IMR-90 (cell line): ENCODE results near the gene NKX1-1. TPM values are rescaled to one million over a fixed set of nuclear protein-coding genes. Genes with fewer than 3 reads are reported as not detected.

Experiments used
- ATAC-seq: fragments of 200-7000 bp; cut with Tn5 transposase; 2 replicates; pipeline ENCODE4 v1.9.1; 2020; ENCODE audit warnings: low read depth, mild to moderate bottlenecking, moderate library complexity
- BruUV-seq: library from RNA; stranded (reverse); fragments of 400-500 nt; replicated peaks from 2 replicates; lab custom pipeline; 2021; lab: Mats Ljungman, UMichigan
- CTCF ChIA-PET: fragments of 300-600 bp; formaldehyde crosslinking; extraction: SDS; loops from one replicate; lab custom pipeline; 2021; ENCODE audit warnings: antibody characterized with exemption; lab: Yijun Ruan, JAX
- POLR2A ChIA-PET: fragments of 300-600 bp; sonication (Branson Sonifier 250); formaldehyde crosslinking; loops from one replicate; lab custom pipeline; 2022; ENCODE audit warnings: antibody characterized with exemption; ENCODE audit not compliant: unreplicated experiment; lab: Charles Lee
- DNase-seq: peaks from one replicate; pipeline ENCODE4 v3.0.0; 2013
- H2AFZ ChIP-seq: replicated peaks from 2 replicates; pipeline ENCODE3; 2013; ENCODE audit warnings: low read length, mild to moderate bottlenecking; ENCODE audit not compliant: poor library complexity
- H2AK5ac ChIP-seq: 2 replicates; pipeline ENCODE4 v1.6.1; 2013; ENCODE audit warnings: low read depth, low read length, inconsistent platforms
- H2AK9ac ChIP-seq: replicated peaks from 2 replicates; pipeline ENCODE3; 2013; ENCODE audit warnings: mild to moderate bottlenecking, low read depth, low read length, moderate library complexity; ENCODE audit not compliant: poor library complexity
- H2BK120ac ChIP-seq: 2 replicates; pipeline ENCODE4 v1.6.1; 2013; ENCODE audit warnings: low read depth, low read length, inconsistent platforms
- H2BK15ac ChIP-seq: 3 replicates; pipeline ENCODE4 v1.6.1; 2013; ENCODE audit warnings: low read depth, low read length, inconsistent platforms
- H2BK20ac ChIP-seq: 2 replicates; pipeline ENCODE4 v1.6.1; 2013; ENCODE audit warnings: low read depth, mild to moderate bottlenecking, inconsistent platforms, low read length, moderate library complexity
- H2BK5ac ChIP-seq: 2 replicates; pipeline ENCODE4 v1.6.1; 2013; ENCODE audit warnings: mild to moderate bottlenecking, low read depth, low read length, inconsistent platforms; ENCODE audit not compliant: poor library complexity, severe bottlenecking
- H3K14ac ChIP-seq: replicated peaks from 2 replicates; pipeline ENCODE4 v1.6.1; 2013; ENCODE audit warnings: low read depth, low read length, inconsistent platforms
- H3K18ac ChIP-seq: 2 replicates; pipeline ENCODE4 v1.6.1; 2013; ENCODE audit warnings: low read depth, low read length, control low read depth
- H3K23ac ChIP-seq: 2 replicates; pipeline ENCODE4 v1.6.1; 2013; ENCODE audit warnings: low read depth, low read length, inconsistent platforms
- H3K27ac ChIP-seq: 2 replicates; pipeline ENCODE4 v1.5.1; 2013; ENCODE audit warnings: mild to moderate bottlenecking, control low read depth, low read length; ENCODE audit not compliant: insufficient read depth
- H3K27me3 ChIP-seq: 2 replicates; pipeline ENCODE4 v1.6.1; 2013; ENCODE audit warnings: low read length; ENCODE audit not compliant: control insufficient read depth, insufficient read depth
- H3K36me3 ChIP-seq: 2 replicates; pipeline ENCODE4 v1.6.1; 2013; ENCODE audit warnings: low read length, mixed read lengths; ENCODE audit not compliant: control insufficient read depth, insufficient read depth
- H3K4ac ChIP-seq: 2 replicates; pipeline ENCODE4 v1.6.1; 2013; ENCODE audit warnings: low read depth, low read length, inconsistent platforms
- H3K4me1 ChIP-seq: 2 replicates; pipeline ENCODE4 v1.6.1; 2013; ENCODE audit warnings: low read length, mixed read lengths; ENCODE audit not compliant: control insufficient read depth, insufficient read depth
- H3K4me2 ChIP-seq: 2 replicates; pipeline ENCODE4 v1.6.1; 2013; ENCODE audit warnings: low read depth, mild to moderate bottlenecking, control low read depth, low read length, moderate library complexity
- H3K4me3 ChIP-seq: 2 replicates; pipeline ENCODE4 v1.5.1; 2013; ENCODE audit warnings: low read depth, mild to moderate bottlenecking, control low read depth, low read length, moderate library complexity; ENCODE audit not compliant: insufficient read depth
- H3K56ac ChIP-seq: 2 replicates; pipeline ENCODE4 v1.6.1; 2013; ENCODE audit warnings: low read length, inconsistent platforms; ENCODE audit not compliant: insufficient read depth; ENCODE audit errors: extremely low read depth
- H3K79me1 ChIP-seq, 2 experiments: 2 replicates each; pipeline ENCODE4 v1.6.1; 2013; ENCODE audit warnings: low read length in 2 of 2, inconsistent platforms in 1 of 2, low read depth in 1 of 2
- H3K9ac ChIP-seq: 2 replicates; pipeline ENCODE4 v1.6.1; 2013; ENCODE audit warnings: low read depth, low read length, control low read depth
- H3K9me1 ChIP-seq: 2 replicates; pipeline ENCODE4 v1.6.1; 2013; ENCODE audit warnings: low read length, inconsistent platforms; ENCODE audit not compliant: insufficient read depth
- H3K9me3 ChIP-seq: 2 replicates; pipeline ENCODE4 v1.6.1; 2013; ENCODE audit warnings: low read length; ENCODE audit not compliant: control insufficient read depth, insufficient read depth
- H4K20me1 ChIP-seq: 2 replicates; pipeline ENCODE4 v1.6.1; 2013; ENCODE audit warnings: low read length, inconsistent platforms; ENCODE audit not compliant: insufficient read depth
- H4K5ac ChIP-seq: 2 replicates; pipeline ENCODE4 v1.6.1; 2013; ENCODE audit warnings: mild to moderate bottlenecking, low read depth, low read length, control low read depth
- H4K8ac ChIP-seq, 2 experiments: 2 replicates each; pipeline ENCODE4 v1.6.1; 2013; ENCODE audit warnings: low read depth in 2 of 2, low read length in 2 of 2, control low read depth in 1 of 2, inconsistent platforms in 1 of 2
- H4K91ac ChIP-seq: 2 replicates; pipeline ENCODE4 v1.6.1; 2013; ENCODE audit warnings: low read depth, low read length, inconsistent platforms; ENCODE audit not compliant: insufficient read depth
- BHLHE40 ChIP-seq: fragments of 150-350 bp; IDR thresholded peaks from 2 replicates; pipeline ENCODE4 v1.6.1; 2016; ENCODE audit warnings: mild to moderate bottlenecking, low read depth, low read length
- CEBPB ChIP-seq: IDR thresholded peaks from 2 replicates; pipeline ENCODE4 v1.6.1; 2012; ENCODE audit warnings: low read depth, low read length, improper control_type of control experiment
- CHD1 ChIP-seq: IDR thresholded peaks from 2 replicates; pipeline ENCODE4 v1.6.1; 2012; ENCODE audit warnings: low read depth, low read length, improper control_type of control experiment
- FOS ChIP-seq: fragments of 150-350 bp; IDR thresholded peaks from 2 replicates; pipeline ENCODE4 v1.6.1; 2016; ENCODE audit warnings: low read depth, low read length
- MAFK ChIP-seq: IDR thresholded peaks from 2 replicates; pipeline ENCODE4 v1.6.1; 2012; ENCODE audit warnings: low read depth, low read length, improper control_type of control experiment
- MAZ ChIP-seq: IDR thresholded peaks from 2 replicates; pipeline ENCODE4 v1.6.1; 2012; ENCODE audit warnings: low read depth, mild to moderate bottlenecking, low read length, improper control_type of control experiment, moderate library complexity, borderline replicate concordance
- MXI1 ChIP-seq: IDR thresholded peaks from 2 replicates; pipeline ENCODE4 v1.6.1; 2012; ENCODE audit warnings: low read depth, mild to moderate bottlenecking, low read length, moderate library complexity, borderline replicate concordance
- NFE2L2 ChIP-seq: fragments of 150-350 bp; IDR thresholded peaks from 2 replicates; pipeline ENCODE4 v1.6.1; 2016; ENCODE audit warnings: low read depth, mild to moderate bottlenecking, low read length
- POLR2A ChIP-seq: IDR thresholded peaks from 2 replicates; pipeline ENCODE4 v1.6.1; 2012; ENCODE audit warnings: mild to moderate bottlenecking, low read depth, low read length
- RAD21 ChIP-seq: IDR thresholded peaks from 2 replicates; pipeline ENCODE4 v1.6.1; 2012; ENCODE audit warnings: low read length, improper control_type of control experiment
- RCOR1 ChIP-seq: IDR thresholded peaks from 2 replicates; pipeline ENCODE4 v1.6.1; 2012; ENCODE audit warnings: mild to moderate bottlenecking, low read length, improper control_type of control experiment; ENCODE audit not compliant: insufficient replicate concordance
- RFX5 ChIP-seq: IDR thresholded peaks from 2 replicates; pipeline ENCODE4 v1.8.0; 2012; ENCODE audit warnings: low read depth, mild to moderate bottlenecking, low read length, moderate library complexity
- SMC3 ChIP-seq: fragments of 150-350 bp; IDR thresholded peaks from 2 replicates; pipeline ENCODE4 v1.6.1; 2016; ENCODE audit warnings: low read depth, mild to moderate bottlenecking, antibody characterized with exemption, low read length, moderate library complexity
- WGBS, 2 experiments: methylation state at CpG; one replicate each; pipeline versions ENCODE4 v1.1.5 to v1.1.7; 2013; ENCODE audit warnings: missing lambda C conversion rate in 2 of 2; ENCODE audit not compliant: insufficient read length in 1 of 2; ENCODE audit errors: extremely low coverage in 2 of 2; 5-methylcytosine and 5-hydroxymethylcytosine counted together
- dilution Hi-C: fragments of 300-500 bp; cut with HindIII; formaldehyde crosslinking; loops from one replicate; pipeline ENCODE4 v1.14.3; 2018; ENCODE audit warnings: low sequenced_read_pairs; ENCODE audit not compliant: unreplicated experiment
- in situ Hi-C: fragments of 300-500 bp; cut with MboI; formaldehyde crosslinking; loops from 3 replicates; pipeline ENCODE4 v1.14.3; 2019; ENCODE audit warnings: low sequenced_read_pairs, inconsistent platforms, mixed read lengths
- intact Hi-C: fragments of 100-400 bp; cut with micrococcal nuclease; formaldehyde crosslinking; loops from 2 replicates; pipeline ENCODE4 v1.10.0; 2022
- polyA plus RNA-seq, 3 experiments: library from polyadenylated mRNA; depleted of rRNA; stranded (reverse); fragments of >200 nt; gene quantifications; 2 replicates each; pipeline ENCODE4 v1.2.3, GENCODE V29; 2012; ENCODE audit warnings: low replicate concordance in 1 of 3
- total RNA-seq: library from RNA; depleted of rRNA; stranded (reverse); fragments of >200 nt; gene quantifications from 2 replicates; pipeline ENCODE4 v1.2.3, GENCODE V29; 2012
- TF ChIP-seq, protein P1 (sequence below): fragments of 150-350 bp; IDR thresholded peaks from 2 replicates; pipeline ENCODE4 v1.6.1; 2017; ENCODE audit warnings: mild to moderate bottlenecking, antibody characterized with exemption, low read length, low read depth
- TF ChIP-seq, protein P2 (sequence below): fragments of 150-350 bp; IDR thresholded peaks from 2 replicates; pipeline ENCODE4 v1.6.1; 2016; ENCODE audit warnings: low read depth, mild to moderate bottlenecking, low read length, moderate library complexity, borderline replicate concordance

Gene NKX1-1
- total and polyA plus RNA-seq, 2 of the 4 experiments (the other 2 are of a cell fraction) = not detected

- Histone ChIP-seq H3K27me3 (peaks cover 36% of the 10 kb centered on the region), H3K4me2 (no peak overlapping the region), H3K9ac (no peak overlapping the region), H3K27ac (no peak overlapping the region), H2AFZ (no peak overlapping the region), H3K18ac (no peak overlapping the region), H3K4me1 (no peaks in the 10 kb centered on the region), H4K8ac (no peak overlapping the region), H2BK120ac (no peak overlapping the region), H3K36me3 (no peaks in the 10 kb centered on the region), H3K23ac (no peak overlapping the region), H3K56ac (no peak overlapping the region), H3K9me1 (no peaks in the 10 kb centered on the region), H3K9me3 (peaks cover 1% of the 10 kb centered on the region), H2AK9ac (no peak overlapping the region), H4K91ac (no peak overlapping the region), H3K79me1 (no peaks in the 10 kb centered on the region), H4K5ac (no peak overlapping the region), H2BK20ac (no peak overlapping the region), H2AK5ac (no peak overlapping the region), H2BK5ac (no peak overlapping the region), H2BK15ac (no peak overlapping the region), H3K14ac (no peak overlapping the region), H3K4me3 (no peak overlapping the region), H4K20me1 (no peaks in the 10 kb centered on the region), H3K4ac (no peak overlapping the region)
- no TSS peak for BruUV-seq
- no peak for DNase-seq
- ATAC-seq = no peak
- TF ChIP-seq, protein P1, sequence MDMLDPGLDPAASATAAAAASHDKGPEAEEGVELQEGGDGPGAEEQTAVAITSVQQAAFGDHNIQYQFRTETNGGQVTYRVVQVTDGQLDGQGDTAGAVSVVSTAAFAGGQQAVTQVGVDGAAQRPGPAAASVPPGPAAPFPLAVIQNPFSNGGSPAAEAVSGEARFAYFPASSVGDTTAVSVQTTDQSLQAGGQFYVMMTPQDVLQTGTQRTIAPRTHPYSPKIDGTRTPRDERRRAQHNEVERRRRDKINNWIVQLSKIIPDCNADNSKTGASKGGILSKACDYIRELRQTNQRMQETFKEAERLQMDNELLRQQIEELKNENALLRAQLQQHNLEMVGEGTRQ = no peak
- no peak for TF ChIP-seq CEBPB
- TF ChIP-seq SMC3 = no peak
- no peak for TF ChIP-seq RFX5
- TF ChIP-seq FOS = no peak
- TF ChIP-seq BHLHE40 = no peak
- no peak for TF ChIP-seq NFE2L2
- TF ChIP-seq, protein P2, sequence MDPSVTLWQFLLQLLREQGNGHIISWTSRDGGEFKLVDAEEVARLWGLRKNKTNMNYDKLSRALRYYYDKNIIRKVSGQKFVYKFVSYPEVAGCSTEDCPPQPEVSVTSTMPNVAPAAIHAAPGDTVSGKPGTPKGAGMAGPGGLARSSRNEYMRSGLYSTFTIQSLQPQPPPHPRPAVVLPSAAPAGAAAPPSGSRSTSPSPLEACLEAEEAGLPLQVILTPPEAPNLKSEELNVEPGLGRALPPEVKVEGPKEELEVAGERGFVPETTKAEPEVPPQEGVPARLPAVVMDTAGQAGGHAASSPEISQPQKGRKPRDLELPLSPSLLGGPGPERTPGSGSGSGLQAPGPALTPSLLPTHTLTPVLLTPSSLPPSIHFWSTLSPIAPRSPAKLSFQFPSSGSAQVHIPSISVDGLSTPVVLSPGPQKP = no peak
- no peak for TF ChIP-seq POLR2A
- TF ChIP-seq MAZ = no peak
- no peak for TF ChIP-seq RCOR1
- no peak for TF ChIP-seq CHD1
- no peak for TF ChIP-seq MXI1
- TF ChIP-seq MAFK = no peak
- no peak for TF ChIP-seq RAD21
- CTCF ChIA-PET = no interaction called here
- intact Hi-C loops (no loop called here), dilution Hi-C loops (no loop called here), in situ Hi-C loops (no loop called here)
- POLR2A ChIA-PET = no interaction called here
- WGBS, 2 experiments = no CpG with 5 or more reads among the region's 17 CpGs
Observed at GRCh38 chr4:1418494-1419285, 12.4 kb upstream of the NKX1-1 start.
